HFF-Myc (cell line): ENCODE data around the gene IL24.

Source experiments
- DNase-seq: peaks from one replicate; pipeline ENCODE4 v3.0.0-alpha.2; 2011; ENCODE audit warnings: low read depth; ENCODE audit errors: extremely low read depth
- H3K4me3 ChIP-seq: replicated peaks from 2 replicates; pipeline ENCODE4 v1.5.1; 2011; ENCODE audit warnings: low read depth, mild to moderate bottlenecking, control low read depth, low read length
- CTCF ChIP-seq: IDR thresholded peaks from 2 replicates; pipeline ENCODE4 v1.5.1; 2012; ENCODE audit warnings: mild to moderate bottlenecking, low read depth, low read length, control low read depth; ENCODE audit errors: missing control alignments

The IL24 gene

GRCh38 chr1:206952171-206952570 is 54.9 kb downstream of the IL24 start:
- no peak for DNase-seq
- no peak for TF ChIP-seq CTCF
- no peak overlapping the region for H3K4me3 ChIP-seq

GRCh38 chr1:206953126-206953525 is 55.9 kb downstream of the IL24 start:
- DNase-seq: no peak
- no peak for TF ChIP-seq CTCF
- no peak overlapping the region for H3K4me3 ChIP-seq

- no peak overlapping the region for H3K4me3 ChIP-seq
- no peak for TF ChIP-seq CTCF
- DNase-seq: no peak
Measured at GRCh38 chr1:206953626-206954025, 56.4 kb downstream of the IL24 start.
